ENCODE results near the gene REPS1. TPM values are rescaled to one million over a fixed set of nuclear protein-coding genes. Genes with fewer than 3 reads are reported as not detected.

The REPS1 gene
- total RNA-seq, 1 donor from 2014 or later, result 61.1 TPM

- peak overlapping the region; percentile 84 to 91 (median 87) for H3K4me3 ChIP-seq (ENCODE audit: low read length in 3 of 3)
- no peaks in the 10 kb centered on the region for H3K36me3 ChIP-seq (ENCODE audit: control insufficient read depth in 3 of 3, insufficient read depth in 3 of 3, low read length in 3 of 3)
- H3K27me3 ChIP-seq (ENCODE audit: control insufficient read depth in 3 of 3, insufficient read depth in 3 of 3, low read length in 3 of 3), result no peaks in the 10 kb centered on the region
- peak overlapping the region; percentile 81 to 92 (median 85) for H3K9ac ChIP-seq (ENCODE audit: low read depth in 1 of 3, low read length in 3 of 3)
- no peaks in the 10 kb centered on the region for H3K9me3 ChIP-seq (ENCODE audit: control insufficient read depth in 3 of 3, low read length in 3 of 3)
- H3K27ac ChIP-seq (ENCODE audit: low read depth, low read length), result no peak overlapping the region
- peaks cover 7 to 15% (median 12%) of the 10 kb centered on the region in 3 donors for H3K4me1 ChIP-seq (ENCODE audit: control insufficient read depth in 3 of 3, insufficient read depth in 3 of 3, low read length in 3 of 3)
These were observed 892 bp downstream of the REPS1 start for GRCh38 chr6:138987080-138987642.

DNA sequence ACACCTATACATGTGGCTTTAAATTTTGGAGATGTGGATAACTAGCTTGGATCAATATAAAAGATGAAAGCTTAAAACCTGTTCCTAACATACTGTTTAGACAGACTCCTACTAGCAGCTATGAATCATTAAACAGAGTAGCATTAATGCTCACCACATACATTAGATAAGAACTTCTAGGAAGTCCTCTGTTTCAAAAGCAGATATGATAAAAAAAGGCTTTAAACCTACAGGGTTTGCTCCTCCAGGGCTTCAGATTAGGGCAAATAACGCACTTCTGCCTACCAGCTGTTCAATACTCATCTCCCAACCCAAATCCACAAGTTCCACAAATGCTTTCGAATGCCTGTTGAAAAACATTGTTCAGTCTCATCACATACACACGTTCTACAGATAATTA lies 1.5 kb downstream of the REPS1 start:
- Histone ChIP-seq H3K4me1 (ENCODE audit: control insufficient read depth in 3 of 3, insufficient read depth in 3 of 3, low read length in 3 of 3) (peaks cover 7 to 15% (median 12%) of the 10 kb centered on the region in 3 donors), H3K36me3 (ENCODE audit: control insufficient read depth in 3 of 3, insufficient read depth in 3 of 3, low read length in 3 of 3) (no peaks in the 10 kb centered on the region), H3K9me3 (ENCODE audit: control insufficient read depth in 3 of 3, low read length in 3 of 3) (no peaks in the 10 kb centered on the region), H3K9ac (ENCODE audit: low read depth in 1 of 3, low read length in 3 of 3) (peak overlapping the region; percentile 81 to 92 (median 85)), H3K4me3 (ENCODE audit: low read length in 3 of 3) (peak overlapping the region; percentile 84 to 91 (median 87)), H3K27me3 (ENCODE audit: control insufficient read depth in 3 of 3, insufficient read depth in 3 of 3, low read length in 3 of 3) (no peaks in the 10 kb centered on the region), H3K27ac (ENCODE audit: low read depth, low read length) (no peak overlapping the region)

DNA sequence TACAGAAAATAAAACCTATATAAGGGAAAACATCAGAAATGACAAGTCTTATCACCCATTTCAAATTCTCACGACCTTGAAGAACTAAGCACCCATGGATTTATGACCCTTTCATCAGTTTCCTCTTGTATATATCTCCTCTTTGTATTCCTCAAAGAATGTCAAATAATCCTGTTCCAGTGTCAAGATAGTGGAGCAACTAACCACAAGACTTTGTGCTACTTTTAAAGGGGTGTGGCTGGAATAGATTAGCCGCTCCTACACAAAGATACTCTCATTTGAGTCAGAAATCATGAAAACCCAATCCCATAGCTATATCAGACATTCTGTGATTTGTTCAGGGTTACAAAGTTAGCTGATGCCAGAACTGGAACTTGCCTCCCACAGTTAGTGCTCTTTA lies 6.6 kb downstream of the REPS1 start:
- Histone ChIP-seq H3K9ac (ENCODE audit: low read depth in 1 of 3, low read length in 3 of 3) (no peak overlapping the region), H3K36me3 (ENCODE audit: control insufficient read depth in 3 of 3, insufficient read depth in 3 of 3, low read length in 3 of 3) (no peaks in the 10 kb centered on the region), H3K4me1 (ENCODE audit: control insufficient read depth in 3 of 3, insufficient read depth in 3 of 3, low read length in 3 of 3) (peaks cover under 1 to 15% (median 13%) of the 10 kb centered on the region in 3 donors), H3K27me3 (ENCODE audit: control insufficient read depth in 3 of 3, insufficient read depth in 3 of 3, low read length in 3 of 3) (no peaks in the 10 kb centered on the region), H3K9me3 (ENCODE audit: control insufficient read depth in 3 of 3, low read length in 3 of 3) (no peaks in the 10 kb centered on the region), H3K27ac (ENCODE audit: low read depth, low read length) (no peak overlapping the region), H3K4me3 (ENCODE audit: low read length in 3 of 3) (no peak overlapping the region)

DNA sequence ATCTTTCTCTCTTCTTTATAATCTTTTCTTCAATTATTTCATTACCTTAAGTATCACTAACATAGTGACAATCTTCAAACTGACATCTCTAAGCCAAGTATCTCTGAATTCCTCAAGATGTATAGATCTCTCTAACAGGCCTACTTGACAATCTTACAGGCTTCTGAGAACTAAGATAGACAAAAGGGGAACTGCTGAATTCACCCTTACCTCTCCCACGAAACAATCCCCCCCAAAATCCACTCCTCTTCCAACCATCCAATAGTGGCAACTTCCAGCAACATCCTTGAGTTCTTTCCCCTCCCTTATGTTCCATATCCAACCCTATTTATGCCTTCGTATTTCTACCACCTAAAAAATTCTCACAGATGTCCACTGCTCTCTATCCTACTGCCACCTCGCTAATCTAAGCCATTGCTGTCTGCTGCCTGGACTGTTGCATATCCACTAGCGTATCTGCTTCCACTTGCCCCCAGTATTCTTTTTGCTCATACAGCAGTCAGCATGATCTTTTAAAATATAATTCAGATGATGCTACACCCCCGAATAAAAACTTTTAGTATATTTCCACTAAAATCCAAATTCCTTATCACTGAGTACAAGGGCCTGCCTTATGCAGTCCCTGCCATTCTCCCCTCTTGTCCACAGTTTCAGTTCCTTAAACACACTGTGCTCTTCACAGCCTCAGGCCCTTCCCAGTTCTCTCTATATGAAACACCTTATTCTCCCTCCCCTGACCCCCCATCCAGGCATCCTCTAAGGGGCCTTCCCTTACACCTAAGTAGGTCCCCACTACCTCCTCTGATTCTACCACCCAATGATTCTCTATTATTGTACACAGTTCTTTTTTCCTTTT lies 8.0 kb downstream of the REPS1 start:
- Histone ChIP-seq H3K9ac (ENCODE audit: low read depth in 1 of 3, low read length in 3 of 3) (no peak overlapping the region), H3K4me3 (ENCODE audit: low read length in 3 of 3) (no peak overlapping the region), H3K27ac (ENCODE audit: low read depth, low read length) (no peak overlapping the region), H3K36me3 (ENCODE audit: control insufficient read depth in 3 of 3, insufficient read depth in 3 of 3, low read length in 3 of 3) (no peaks in the 10 kb centered on the region), H3K4me1 (ENCODE audit: control insufficient read depth in 3 of 3, insufficient read depth in 3 of 3, low read length in 3 of 3) (peaks cover 0 to 9% (median 6%) of the 10 kb centered on the region in 3 donors), H3K27me3 (ENCODE audit: control insufficient read depth in 3 of 3, insufficient read depth in 3 of 3, low read length in 3 of 3) (no peaks in the 10 kb centered on the region), H3K9me3 (ENCODE audit: control insufficient read depth in 3 of 3, low read length in 3 of 3) (no peaks in the 10 kb centered on the region)

DNA sequence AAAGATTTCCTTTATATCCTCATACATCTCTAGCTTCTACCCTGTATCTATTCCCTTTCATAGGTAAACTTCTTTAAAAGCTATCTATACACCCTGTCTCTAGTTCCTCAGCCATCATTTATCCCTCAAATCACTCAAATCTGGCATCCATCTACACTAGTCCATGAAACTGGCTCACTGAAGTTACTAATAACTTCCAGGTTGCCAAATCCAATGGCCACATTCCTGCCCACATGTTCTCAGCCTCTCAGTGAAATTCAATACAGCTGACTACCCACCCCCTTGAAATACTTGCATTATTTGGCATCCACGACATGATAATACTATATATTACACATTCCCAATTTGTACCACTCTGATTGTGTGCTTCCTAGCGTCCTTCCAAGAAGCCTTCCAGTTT lies 8.7 kb downstream of the REPS1 start:
- Histone ChIP-seq H3K9me3 (ENCODE audit: control insufficient read depth in 3 of 3, low read length in 3 of 3) (no peaks in the 10 kb centered on the region), H3K9ac (ENCODE audit: low read depth in 1 of 3, low read length in 3 of 3) (no peak overlapping the region), H3K36me3 (ENCODE audit: control insufficient read depth in 3 of 3, insufficient read depth in 3 of 3, low read length in 3 of 3) (no peaks in the 10 kb centered on the region), H3K4me1 (ENCODE audit: control insufficient read depth in 3 of 3, insufficient read depth in 3 of 3, low read length in 3 of 3) (peaks cover 0 to 9% (median 6%) of the 10 kb centered on the region in 3 donors), H3K27ac (ENCODE audit: low read depth, low read length) (no peak overlapping the region), H3K4me3 (ENCODE audit: low read length in 3 of 3) (no peak overlapping the region), H3K27me3 (ENCODE audit: control insufficient read depth in 3 of 3, insufficient read depth in 3 of 3, low read length in 3 of 3) (no peaks in the 10 kb centered on the region)

- no peak overlapping the region for H3K9ac ChIP-seq (ENCODE audit: low read depth in 1 of 3, low read length in 3 of 3)
- H3K4me1 ChIP-seq (ENCODE audit: control insufficient read depth in 3 of 3, insufficient read depth in 3 of 3, low read length in 3 of 3), result peaks cover 0 to 12% (median 6%) of the 10 kb centered on the region in 3 donors
- no peaks in the 10 kb centered on the region for H3K36me3 ChIP-seq (ENCODE audit: control insufficient read depth in 3 of 3, insufficient read depth in 3 of 3, low read length in 3 of 3)
- no peak overlapping the region for H3K27ac ChIP-seq (ENCODE audit: low read depth, low read length)
- H3K9me3 ChIP-seq (ENCODE audit: control insufficient read depth in 3 of 3, low read length in 3 of 3), result no peaks in the 10 kb centered on the region
- H3K27me3 ChIP-seq (ENCODE audit: control insufficient read depth in 3 of 3, insufficient read depth in 3 of 3, low read length in 3 of 3), result no peaks in the 10 kb centered on the region
- no peak overlapping the region for H3K4me3 ChIP-seq (ENCODE audit: low read length in 3 of 3)
These were observed 9.8 kb downstream of the REPS1 start for GRCh38 chr6:138978229-138978628.

GRCh38 chr6:138977646-138978167 lies 10.3 kb downstream of the REPS1 start:
- Histone ChIP-seq H3K4me3 (ENCODE audit: low read length in 3 of 3) (no peak overlapping the region), H3K9ac (ENCODE audit: low read depth in 1 of 3, low read length in 3 of 3) (no peak overlapping the region), H3K36me3 (ENCODE audit: control insufficient read depth in 3 of 3, insufficient read depth in 3 of 3, low read length in 3 of 3) (no peaks in the 10 kb centered on the region), H3K9me3 (ENCODE audit: control insufficient read depth in 3 of 3, low read length in 3 of 3) (no peaks in the 10 kb centered on the region), H3K4me1 (ENCODE audit: control insufficient read depth in 3 of 3, insufficient read depth in 3 of 3, low read length in 3 of 3) (peaks cover 0 to 12% (median 6%) of the 10 kb centered on the region in 3 donors), H3K27ac (ENCODE audit: low read depth, low read length) (no peak overlapping the region), H3K27me3 (ENCODE audit: control insufficient read depth in 3 of 3, insufficient read depth in 3 of 3, low read length in 3 of 3) (no peaks in the 10 kb centered on the region)

GRCh38 chr6:138977242-138977641 lies 10.8 kb downstream of the REPS1 start:
- no peaks in the 10 kb centered on the region for H3K9me3 ChIP-seq (ENCODE audit: control insufficient read depth in 3 of 3, low read length in 3 of 3)
- H3K4me3 ChIP-seq (ENCODE audit: low read length in 3 of 3), result no peak overlapping the region
- no peak overlapping the region for H3K27ac ChIP-seq (ENCODE audit: low read depth, low read length)
- no peaks in the 10 kb centered on the region for H3K36me3 ChIP-seq (ENCODE audit: control insufficient read depth in 3 of 3, insufficient read depth in 3 of 3, low read length in 3 of 3)
- H3K9ac ChIP-seq (ENCODE audit: low read depth in 1 of 3, low read length in 3 of 3), result no peak overlapping the region
- no peaks in the 10 kb centered on the region for H3K27me3 ChIP-seq (ENCODE audit: control insufficient read depth in 3 of 3, insufficient read depth in 3 of 3, low read length in 3 of 3)
- peaks cover 0 to 14% (median 5%) of the 10 kb centered on the region in 3 donors for H3K4me1 ChIP-seq (ENCODE audit: control insufficient read depth in 3 of 3, insufficient read depth in 3 of 3, low read length in 3 of 3)

DNA sequence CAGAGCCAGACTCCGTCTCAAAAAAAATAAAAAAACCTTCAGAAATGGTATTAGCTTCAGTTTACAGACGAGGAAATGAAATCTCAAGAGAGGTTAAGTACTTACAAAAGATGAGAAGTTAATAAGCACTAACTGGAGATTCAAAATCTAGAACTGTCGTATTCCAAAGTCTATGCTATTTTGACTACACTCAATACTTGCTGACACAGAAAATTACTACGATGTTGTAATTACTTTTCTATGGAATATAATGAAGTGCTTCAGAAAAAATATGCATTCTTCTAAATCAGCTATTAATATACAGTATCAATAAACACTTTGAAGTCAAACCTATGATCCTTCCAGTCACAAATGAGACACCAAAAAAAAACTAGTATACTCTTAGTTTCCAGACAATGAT lies 12.2 kb downstream of the REPS1 start:
- Histone ChIP-seq H3K4me3 (ENCODE audit: low read length in 3 of 3) (no peak overlapping the region), H3K36me3 (ENCODE audit: control insufficient read depth in 3 of 3, insufficient read depth in 3 of 3, low read length in 3 of 3) (no peaks in the 10 kb centered on the region), H3K27ac (ENCODE audit: low read depth, low read length) (no peak overlapping the region), H3K9me3 (ENCODE audit: control insufficient read depth in 3 of 3, low read length in 3 of 3) (no peaks in the 10 kb centered on the region), H3K27me3 (ENCODE audit: control insufficient read depth in 3 of 3, insufficient read depth in 3 of 3, low read length in 3 of 3) (no peaks in the 10 kb centered on the region), H3K9ac (ENCODE audit: low read depth in 1 of 3, low read length in 3 of 3) (no peak overlapping the region), H3K4me1 (ENCODE audit: control insufficient read depth in 3 of 3, insufficient read depth in 3 of 3, low read length in 3 of 3) (peaks cover 7 to 28% (median 13%) of the 10 kb centered on the region in 3 donors)

Data from skeletal muscle tissue (tissue), 4 donors.